Tibial nerve (tissue), 4 donors: ENCODE data around the gene TMCO4. TPM values are rescaled to one million over a fixed set of nuclear protein-coding genes. Genes with fewer than 3 reads are reported as not detected.
A peak's percentile ranks its signal among the peaks of the same experiment; 100 is the strongest.

Experiments used
- DNase-seq, 2 donors: peaks; one replicate each; pipeline ENCODE4 v3.0.0-alpha.2; 2019; ENCODE audit warnings: low spot score in 2 of 2
- H3K27ac ChIP-seq, 4 donors: fragments of 200-600 bp; sonication (generic) in 3 of 4; one replicate each; pipeline ENCODE4 v1.5.1; 2017 to 2019; ENCODE audit warnings: mild to moderate bottlenecking in 1 of 4
- H3K27me3 ChIP-seq, 2 donors: fragments of 200-600 bp; sonication (generic) in 1 of 2; one replicate each; pipeline versions ENCODE4 v1.5.1 to v1.6.0; 2017 to 2019
- H3K36me3 ChIP-seq, 3 donors: fragments of 200-600 bp; sonication (generic); one replicate each; pipeline ENCODE4 v1.5.1; 2018 to 2019
- H3K4me1 ChIP-seq, 4 donors: fragments of 200-600 bp; sonication (generic) in 3 of 4; one replicate each; pipeline ENCODE4 v1.5.1; 2017 to 2019
- H3K4me3 ChIP-seq, 4 donors: fragments of 200-600 bp; sonication (generic) in 3 of 4; one replicate each; pipeline ENCODE4 v1.5.1; 2017 to 2019; ENCODE audit warnings: mild to moderate bottlenecking in 1 of 4, moderate library complexity in 1 of 4
- H3K9me3 ChIP-seq, 4 donors: fragments of 200-600 bp; sonication (generic) in 3 of 4; one replicate each; pipeline ENCODE4 v1.5.1; 2017 to 2019
- EP300 ChIP-seq, 2 donors: sonication (generic); formaldehyde crosslinking; IDR thresholded peaks; one replicate each; pipeline ENCODE4 v1.6.1; 2017; ENCODE audit warnings: antibody characterized with exemption in 2 of 2, mild to moderate bottlenecking in 1 of 2
- POLR2A ChIP-seq, 2 donors: fragments of 450-650 bp; IDR thresholded peaks; one replicate each; pipeline ENCODE4 v1.6.1; 2017; ENCODE audit warnings: antibody characterized with exemption in 2 of 2, mild to moderate bottlenecking in 2 of 2, moderate library complexity in 2 of 2
- WGBS, 2 donors: methylation state at CpG; one replicate each; pipeline ENCODE4 v1.1.5; 2018; 5-methylcytosine and 5-hydroxymethylcytosine counted together
- total RNA-seq, 4 donors: library from RNA; depleted of rRNA; stranded (reverse); fragments of >200 nt; gene quantifications; one replicate each; pipeline ENCODE4 v1.1.0, GENCODE V29; 2016
- TF ChIP-seq, protein P1 (sequence below), 5 experiments: fragments of 200-600 bp in 3 of 5; fragments of 450-650 bp in 2 of 5; sonication (generic) in 3 of 5; IDR thresholded peaks; one replicate each; pipeline ENCODE4 v1.5.1; 2016 to 2019; ENCODE audit warnings: antibody characterized with exemption in 5 of 5, mild to moderate bottlenecking in 3 of 5, moderate library complexity in 2 of 5

The TMCO4 gene
- total RNA-seq, 4 donors from 2014 or later: 19.3 to 37.5 (median 29.3) TPM

DNA sequence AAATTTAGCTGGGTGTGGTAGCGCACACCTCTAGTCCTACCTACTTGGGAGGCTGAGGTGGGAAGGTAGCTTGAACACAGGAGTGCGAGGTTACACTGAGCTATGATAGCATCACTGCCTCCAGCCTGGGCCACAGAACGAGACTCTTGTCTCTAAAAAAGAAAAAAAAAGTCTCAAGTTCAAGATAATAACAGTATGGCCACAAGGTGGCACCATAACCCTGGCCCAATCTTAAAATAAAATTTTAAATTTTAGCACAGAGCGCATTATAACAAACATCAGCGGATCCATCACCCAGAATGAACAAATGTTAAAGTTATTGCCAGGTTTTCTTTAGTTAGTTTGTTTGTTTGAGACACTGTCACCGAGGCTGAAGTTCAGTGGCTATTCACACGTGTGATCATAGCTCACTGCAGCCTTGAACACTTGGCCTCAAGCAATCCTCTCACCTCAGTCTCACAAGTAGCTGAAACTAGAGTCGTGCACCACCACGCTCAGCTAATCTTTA lies 137.9 kb downstream of the TMCO4 start:
- H3K4me3 ChIP-seq: no peak overlapping the region
- H3K4me1 ChIP-seq: peaks cover 0 to 23% (median 4%) of the 10 kb centered on the region in 4 donors
- peak in 1 of 2 donors; percentile 66 for DNase-seq
- H3K9me3 ChIP-seq: no peaks in the 10 kb centered on the region
- 14 to 15% methylated on average over 9 of the region's 9 CpGs for WGBS, 2 donors
- H3K27ac ChIP-seq: no peak overlapping the region
- peaks cover 0 to 13% (median 0%) of the 10 kb centered on the region in 3 donors for H3K36me3 ChIP-seq
- peaks cover 0 to 39% of the 10 kb centered on the region in 2 donors for H3K27me3 ChIP-seq
- no peak for TF ChIP-seq POLR2A (IDR thresholded peaks at IDR 0.05)
- TF ChIP-seq EP300 (IDR thresholded peaks at IDR 0.05): no peak
- TF ChIP-seq, protein P1, sequence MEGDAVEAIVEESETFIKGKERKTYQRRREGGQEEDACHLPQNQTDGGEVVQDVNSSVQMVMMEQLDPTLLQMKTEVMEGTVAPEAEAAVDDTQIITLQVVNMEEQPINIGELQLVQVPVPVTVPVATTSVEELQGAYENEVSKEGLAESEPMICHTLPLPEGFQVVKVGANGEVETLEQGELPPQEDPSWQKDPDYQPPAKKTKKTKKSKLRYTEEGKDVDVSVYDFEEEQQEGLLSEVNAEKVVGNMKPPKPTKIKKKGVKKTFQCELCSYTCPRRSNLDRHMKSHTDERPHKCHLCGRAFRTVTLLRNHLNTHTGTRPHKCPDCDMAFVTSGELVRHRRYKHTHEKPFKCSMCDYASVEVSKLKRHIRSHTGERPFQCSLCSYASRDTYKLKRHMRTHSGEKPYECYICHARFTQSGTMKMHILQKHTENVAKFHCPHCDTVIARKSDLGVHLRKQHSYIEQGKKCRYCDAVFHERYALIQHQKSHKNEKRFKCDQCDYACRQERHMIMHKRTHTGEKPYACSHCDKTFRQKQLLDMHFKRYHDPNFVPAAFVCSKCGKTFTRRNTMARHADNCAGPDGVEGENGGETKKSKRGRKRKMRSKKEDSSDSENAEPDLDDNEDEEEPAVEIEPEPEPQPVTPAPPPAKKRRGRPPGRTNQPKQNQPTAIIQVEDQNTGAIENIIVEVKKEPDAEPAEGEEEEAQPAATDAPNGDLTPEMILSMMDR (IDR thresholded peaks at IDR 0.05): peak; percentile 57 to 75 (median 59)

DNA sequence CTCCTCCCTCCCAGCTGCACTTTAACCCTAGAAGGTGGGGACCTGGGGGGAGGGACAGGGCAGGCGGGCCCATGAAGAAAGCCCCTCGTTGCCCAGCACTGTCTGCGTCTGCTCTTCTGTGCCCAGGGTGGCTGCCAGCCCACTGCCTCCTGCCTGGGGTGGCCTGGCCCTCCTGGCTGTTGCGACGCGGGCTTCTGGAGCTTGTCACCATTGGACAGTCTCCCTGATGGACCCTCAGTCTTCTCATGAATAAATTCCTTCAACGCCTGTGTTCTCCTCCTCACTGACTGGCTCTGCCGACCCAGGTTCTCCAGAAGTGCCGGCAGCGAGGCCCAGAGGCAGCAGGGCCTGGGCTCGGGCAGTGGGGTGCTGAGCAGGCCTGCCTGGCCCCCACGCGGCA lies 141.5 kb downstream of the TMCO4 start:
- H3K4me3 ChIP-seq: no peak overlapping the region
- H3K27ac ChIP-seq: no peak overlapping the region
- TF ChIP-seq, protein P1 (IDR thresholded peaks at IDR 0.05): no peak
- TF ChIP-seq POLR2A (IDR thresholded peaks at IDR 0.05) (no peak), EP300 (IDR thresholded peaks at IDR 0.05) (no peak)
- H3K4me1 ChIP-seq: peaks cover 0 to 22% (median 2%) of the 10 kb centered on the region in 4 donors
- no peaks in the 10 kb centered on the region for H3K9me3 ChIP-seq
- H3K27me3 ChIP-seq: peaks cover 0 to 7% of the 10 kb centered on the region in 2 donors
- peaks cover 0 to 32% (median 0%) of the 10 kb centered on the region in 3 donors for H3K36me3 ChIP-seq
- 83 to 93% methylated on average over 13 of the region's 13 CpGs for WGBS, 2 donors
- no peak for DNase-seq

DNA sequence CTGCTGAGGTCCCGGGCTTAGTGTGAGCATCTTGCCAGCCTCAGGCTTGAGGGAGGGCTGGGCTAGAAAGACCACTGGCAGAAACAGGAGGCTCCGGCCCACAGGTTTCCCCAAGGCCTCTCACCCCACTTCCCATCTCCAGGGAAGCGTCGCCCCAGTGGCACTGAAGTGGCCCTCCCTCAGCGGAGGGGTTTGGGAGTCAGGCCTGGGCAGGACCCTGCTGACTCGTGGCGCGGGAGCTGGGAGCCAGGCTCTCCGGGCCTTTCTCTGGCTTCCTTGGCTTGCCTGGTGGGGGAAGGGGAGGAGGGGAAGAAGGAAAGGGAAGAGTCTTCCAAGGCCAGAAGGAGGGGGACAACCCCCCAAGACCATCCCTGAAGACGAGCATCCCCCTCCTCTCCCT lies 142.2 kb downstream of the TMCO4 start:
- Histone ChIP-seq H3K36me3 (peaks cover 0 to 32% (median 0%) of the 10 kb centered on the region in 3 donors), H3K4me3 (no peak overlapping the region), H3K9me3 (no peaks in the 10 kb centered on the region), H3K27me3 (peaks cover 0 to under 1% of the 10 kb centered on the region in 2 donors), H3K4me1 (peaks cover 0 to 22% (median 2%) of the 10 kb centered on the region in 4 donors), H3K27ac (no peak overlapping the region)
- 86 to 88% methylated on average over 10 of the region's 10 CpGs for WGBS, 2 donors
- DNase-seq: no peak
- TF ChIP-seq, protein P1 (IDR thresholded peaks at IDR 0.05): no peak
- no peak for TF ChIP-seq EP300 (IDR thresholded peaks at IDR 0.05)
- no peak for TF ChIP-seq POLR2A (IDR thresholded peaks at IDR 0.05)

DNA sequence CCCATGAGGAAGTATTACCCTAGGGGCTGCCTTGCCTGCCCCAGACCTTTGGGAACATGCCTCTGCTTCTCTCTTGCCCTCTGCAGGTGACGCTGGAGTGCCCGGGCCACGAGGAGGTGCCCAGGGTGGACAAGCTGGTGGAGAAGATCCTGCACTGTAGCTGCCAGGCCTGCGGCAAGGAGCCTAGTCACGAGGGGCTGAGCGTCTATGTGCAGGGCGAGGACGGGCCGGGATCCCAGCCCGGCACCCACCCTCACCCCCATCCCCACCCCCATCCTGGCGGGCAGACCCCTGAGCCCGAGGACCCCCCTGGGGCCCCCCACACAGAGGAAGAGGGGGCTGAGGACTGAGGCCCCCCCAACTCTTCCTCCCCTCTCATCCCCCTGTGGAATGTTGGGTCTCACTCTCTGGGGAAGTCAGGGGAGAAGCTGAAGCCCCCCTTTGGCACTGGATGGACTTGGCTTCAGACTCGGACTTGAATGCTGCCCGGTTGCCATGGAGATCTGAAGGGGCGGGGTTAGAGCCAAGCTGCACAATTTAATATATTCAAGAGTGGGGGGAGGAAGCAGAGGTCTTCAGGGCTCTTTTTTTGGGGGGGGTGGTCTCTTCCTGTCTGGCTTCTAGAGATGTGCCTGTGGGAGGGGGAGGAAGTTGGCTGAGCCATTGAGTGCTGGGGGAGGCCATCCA lies 142.8 kb downstream of the TMCO4 start:
- WGBS, 2 donors: 53 to 76% methylated on average over 5 to 15 of the region's 15 CpGs
- H3K27me3 ChIP-seq: no peaks in the 10 kb centered on the region
- no peaks in the 10 kb centered on the region for H3K9me3 ChIP-seq
- H3K36me3 ChIP-seq: peaks cover 0 to 32% (median 0%) of the 10 kb centered on the region in 3 donors
- H3K4me1 ChIP-seq: peaks cover 0 to 28% (median 2%) of the 10 kb centered on the region in 4 donors
- H3K4me3 ChIP-seq: no peak overlapping the region
- no peak for DNase-seq
- H3K27ac ChIP-seq: no peak overlapping the region
- TF ChIP-seq POLR2A (IDR thresholded peaks at IDR 0.05) (no peak), EP300 (IDR thresholded peaks at IDR 0.05) (no peak)
- TF ChIP-seq, protein P1 (IDR thresholded peaks at IDR 0.05): no peak

DNA sequence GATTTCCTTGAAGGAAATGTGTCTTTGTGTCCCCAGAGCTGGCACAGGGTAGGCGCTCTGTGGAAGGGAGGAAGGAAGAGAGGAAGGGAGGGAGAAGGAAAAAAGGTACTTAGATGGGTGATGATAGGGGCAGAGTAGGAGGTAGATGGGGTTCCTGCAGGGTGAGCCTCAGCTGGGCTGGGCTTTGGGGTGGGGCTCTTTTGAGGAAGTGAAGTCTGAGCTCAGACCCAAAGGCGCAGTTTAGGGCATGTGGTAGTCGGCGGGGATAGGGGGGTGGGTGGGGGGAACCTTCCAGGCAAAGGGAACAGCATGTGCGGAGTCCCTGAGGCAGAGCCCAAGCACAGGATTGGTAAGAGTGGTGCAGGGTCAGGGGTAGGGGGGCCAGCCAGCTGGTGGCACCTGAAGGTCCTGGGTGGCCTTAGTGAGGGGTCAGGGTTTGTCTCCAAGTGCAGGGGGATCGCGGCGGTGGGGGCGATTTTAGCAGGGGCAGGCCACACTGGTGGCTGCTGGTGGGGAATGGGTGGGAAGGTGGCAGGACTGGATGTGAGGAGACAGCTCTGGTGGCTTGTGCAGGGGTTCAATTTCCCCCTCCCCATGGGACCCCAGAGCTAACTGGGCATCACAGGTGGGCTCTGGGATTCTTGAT lies 143.5 kb downstream of the TMCO4 start:
- Histone ChIP-seq H3K4me3 (no peak overlapping the region), H3K27me3 (no peaks in the 10 kb centered on the region), H3K36me3 (peaks cover 0 to 32% (median 0%) of the 10 kb centered on the region in 3 donors), H3K4me1 (peaks cover 0 to 33% (median 2%) of the 10 kb centered on the region in 4 donors), H3K9me3 (no peaks in the 10 kb centered on the region), H3K27ac (no peak overlapping the region)
- WGBS, 2 donors: 90 to 93% methylated on average over 9 of the region's 9 CpGs
- TF ChIP-seq EP300 (IDR thresholded peaks at IDR 0.05) (no peak), POLR2A (IDR thresholded peaks at IDR 0.05) (no peak)
- TF ChIP-seq, protein P1 (IDR thresholded peaks at IDR 0.05): no peak
- DNase-seq: no peak
